ENCODE measurements around the gene COL24A1.

Gene COL24A1

GRCh38 chr1:85952460-85952859 lies 204.1 kb downstream of the COL24A1 start:
- no peak overlapping the region for H3K4me3 ChIP-seq (replicated peaks; ENCODE audit: low read depth, low read length)
- H3K27me3 ChIP-seq (replicated peaks; ENCODE audit: control insufficient read depth, insufficient read depth, low read length): no peaks in the 10 kb centered on the region
- no peak for TF ChIP-seq CTCF (IDR thresholded peaks at IDR 0.05; ENCODE audit: insufficient read depth, low read length, poor library complexity, severe bottlenecking)
- H3K36me3 ChIP-seq (ENCODE audit: control insufficient read depth, insufficient read depth, low read length): no peaks in the 10 kb centered on the region
- no peak for DNase-seq (ENCODE audit: extremely low read depth, insufficient read length)

GRCh38 chr1:85947186-85947585 lies 209.4 kb downstream of the COL24A1 start:
- no peaks in the 10 kb centered on the region for H3K36me3 ChIP-seq (ENCODE audit: control insufficient read depth, insufficient read depth, low read length)
- no peak overlapping the region for H3K4me3 ChIP-seq (replicated peaks; ENCODE audit: low read depth, low read length)
- no peaks in the 10 kb centered on the region for H3K27me3 ChIP-seq (replicated peaks; ENCODE audit: control insufficient read depth, insufficient read depth, low read length)
- no peak for DNase-seq (ENCODE audit: extremely low read depth, insufficient read length)
- TF ChIP-seq CTCF (IDR thresholded peaks at IDR 0.05; ENCODE audit: insufficient read depth, low read length, poor library complexity, severe bottlenecking): no peak

- no peak for TF ChIP-seq CTCF (IDR thresholded peaks at IDR 0.05; ENCODE audit: insufficient read depth, low read length, poor library complexity, severe bottlenecking)
- Histone ChIP-seq H3K4me3 (replicated peaks; ENCODE audit: low read depth, low read length) (no peak overlapping the region), H3K36me3 (ENCODE audit: control insufficient read depth, insufficient read depth, low read length) (no peaks in the 10 kb centered on the region), H3K27me3 (replicated peaks; ENCODE audit: control insufficient read depth, insufficient read depth, low read length) (no peaks in the 10 kb centered on the region)
- no peak for DNase-seq (ENCODE audit: extremely low read depth, insufficient read length)
Measured at GRCh38 chr1:85943945-85944344, 212.6 kb downstream of the COL24A1 start.

- no peak for DNase-seq (ENCODE audit: extremely low read depth, insufficient read length)
- H3K27me3 ChIP-seq (replicated peaks; ENCODE audit: control insufficient read depth, insufficient read depth, low read length): no peaks in the 10 kb centered on the region
- H3K36me3 ChIP-seq (ENCODE audit: control insufficient read depth, insufficient read depth, low read length): no peaks in the 10 kb centered on the region
- no peak for TF ChIP-seq CTCF (IDR thresholded peaks at IDR 0.05; ENCODE audit: insufficient read depth, low read length, poor library complexity, severe bottlenecking)
- H3K4me3 ChIP-seq (replicated peaks; ENCODE audit: low read depth, low read length): no peak overlapping the region
Measured at GRCh38 chr1:85943526-85943925, 213.0 kb downstream of the COL24A1 start.

GRCh38 chr1:85940656-85941306 lies 215.8 kb downstream of the COL24A1 start:
- H3K4me3 ChIP-seq (replicated peaks; ENCODE audit: low read depth, low read length): no peak overlapping the region
- no peaks in the 10 kb centered on the region for H3K36me3 ChIP-seq (ENCODE audit: control insufficient read depth, insufficient read depth, low read length)
- no peaks in the 10 kb centered on the region for H3K27me3 ChIP-seq (replicated peaks; ENCODE audit: control insufficient read depth, insufficient read depth, low read length)
- no peak for TF ChIP-seq CTCF (IDR thresholded peaks at IDR 0.05; ENCODE audit: insufficient read depth, low read length, poor library complexity, severe bottlenecking)
- DNase-seq (ENCODE audit: extremely low read depth, insufficient read length): no peak

GRCh38 chr1:85938829-85939228 lies 217.7 kb downstream of the COL24A1 start:
- H3K36me3 ChIP-seq (ENCODE audit: control insufficient read depth, insufficient read depth, low read length): no peaks in the 10 kb centered on the region
- DNase-seq (ENCODE audit: extremely low read depth, insufficient read length): no peak
- H3K27me3 ChIP-seq (replicated peaks; ENCODE audit: control insufficient read depth, insufficient read depth, low read length): no peaks in the 10 kb centered on the region
- TF ChIP-seq CTCF (IDR thresholded peaks at IDR 0.05; ENCODE audit: insufficient read depth, low read length, poor library complexity, severe bottlenecking): no peak
- H3K4me3 ChIP-seq (replicated peaks; ENCODE audit: low read depth, low read length): no peak overlapping the region
